Measurements from ENCODE around the gene TRMT61A.

The TRMT61A gene

DNA sequence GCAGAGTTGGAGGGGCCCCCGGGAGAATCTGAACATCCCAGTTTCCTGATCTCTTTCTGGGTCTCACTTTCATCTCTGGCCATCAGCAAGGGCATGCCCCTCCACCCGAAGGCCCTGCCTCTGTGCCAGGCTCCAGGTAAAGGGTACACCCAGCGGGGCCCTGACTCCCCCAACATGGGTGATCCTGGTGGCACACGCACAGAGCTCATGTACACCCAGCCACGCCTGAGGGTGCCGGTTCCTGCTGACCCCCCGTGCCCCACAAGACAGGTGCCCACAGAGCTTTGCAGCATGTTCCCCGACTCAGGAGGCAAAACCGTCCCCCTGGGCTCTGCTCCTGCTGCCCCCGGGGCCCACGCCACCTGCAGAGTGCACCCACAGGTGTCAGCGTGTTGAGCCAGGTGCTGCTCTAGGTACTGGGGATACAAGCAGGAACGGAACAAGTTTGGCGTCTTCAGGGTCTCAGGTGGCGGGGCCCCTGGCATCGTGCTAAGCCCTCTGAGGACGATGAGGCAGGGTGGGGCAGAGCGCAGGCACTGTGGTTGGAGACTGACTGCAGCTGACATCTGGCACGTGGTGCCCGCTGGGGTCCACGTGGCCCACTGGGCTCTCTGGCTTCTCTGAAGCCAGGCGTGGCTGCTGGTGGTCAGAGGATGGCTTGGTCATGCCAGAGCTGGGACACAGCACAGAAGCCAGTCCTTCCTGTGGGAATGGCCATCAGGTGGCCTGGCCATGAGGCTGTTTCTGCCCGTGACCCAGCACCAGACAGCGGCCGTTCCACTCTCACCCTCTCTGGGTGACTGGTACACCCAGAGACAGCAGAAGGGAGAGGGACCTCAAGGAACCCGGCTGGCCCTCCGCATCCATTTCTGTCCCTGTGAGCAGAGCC is 19.7 kb downstream of the TRMT61A start:
- no peak for DNase-seq (ENCODE audit: low read depth)

DNA sequence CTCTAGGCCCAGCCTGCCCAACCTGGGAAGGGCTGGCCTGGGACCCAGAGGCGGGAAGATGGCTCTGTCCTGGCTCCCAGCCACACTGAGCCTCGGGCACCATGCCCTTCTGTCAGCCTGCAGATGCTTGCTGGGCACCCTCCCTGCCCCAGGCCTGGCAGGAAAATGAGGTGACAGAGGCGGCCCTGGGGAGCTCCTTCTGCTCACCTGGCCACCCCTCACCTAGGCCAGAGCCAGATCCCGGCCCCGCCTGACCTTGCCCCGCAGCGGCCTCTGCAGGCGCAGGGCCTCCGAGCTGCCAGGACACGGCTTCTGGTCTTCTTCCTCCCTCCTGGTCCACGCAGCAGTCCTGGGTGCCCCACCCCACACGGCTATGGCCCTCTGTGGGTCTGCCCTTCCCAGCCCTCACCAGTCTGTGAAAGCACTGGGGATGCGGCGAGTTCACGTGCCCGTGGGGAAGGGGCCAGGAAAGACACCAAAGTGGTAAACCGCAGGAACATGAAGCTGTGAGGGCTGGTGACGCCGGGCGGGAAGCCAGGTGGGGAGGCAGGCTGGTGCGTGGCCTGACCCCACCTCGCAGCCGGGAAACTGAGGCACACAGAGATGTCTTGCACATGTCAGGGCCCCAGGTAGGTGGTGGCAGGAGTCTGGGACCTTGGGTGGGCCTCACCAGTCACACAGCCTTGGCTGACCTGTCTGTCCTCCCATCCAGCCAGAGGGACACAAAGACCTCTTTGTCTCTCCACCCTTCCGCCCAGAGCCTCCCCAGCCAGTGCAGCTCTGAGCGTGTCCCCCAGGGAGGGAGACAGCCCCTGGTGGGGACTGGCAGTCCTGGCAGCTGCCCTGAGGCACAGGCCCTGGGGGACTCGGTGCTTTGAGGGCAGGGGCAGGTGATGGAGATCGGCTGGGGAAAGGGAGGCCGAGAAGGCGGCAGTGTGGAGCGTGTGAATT is 20.6 kb downstream of the TRMT61A start:
- no peak for DNase-seq (ENCODE audit: low read depth)

GRCh38 chr14:103550451-103551337 is 21.7 kb downstream of the TRMT61A start:
- no peak for DNase-seq (ENCODE audit: low read depth)

- DNase-seq (ENCODE audit: low read depth) = no peak
These were observed 22.4 kb downstream of the TRMT61A start for GRCh38 chr14:103551338-103551762.

DNA sequence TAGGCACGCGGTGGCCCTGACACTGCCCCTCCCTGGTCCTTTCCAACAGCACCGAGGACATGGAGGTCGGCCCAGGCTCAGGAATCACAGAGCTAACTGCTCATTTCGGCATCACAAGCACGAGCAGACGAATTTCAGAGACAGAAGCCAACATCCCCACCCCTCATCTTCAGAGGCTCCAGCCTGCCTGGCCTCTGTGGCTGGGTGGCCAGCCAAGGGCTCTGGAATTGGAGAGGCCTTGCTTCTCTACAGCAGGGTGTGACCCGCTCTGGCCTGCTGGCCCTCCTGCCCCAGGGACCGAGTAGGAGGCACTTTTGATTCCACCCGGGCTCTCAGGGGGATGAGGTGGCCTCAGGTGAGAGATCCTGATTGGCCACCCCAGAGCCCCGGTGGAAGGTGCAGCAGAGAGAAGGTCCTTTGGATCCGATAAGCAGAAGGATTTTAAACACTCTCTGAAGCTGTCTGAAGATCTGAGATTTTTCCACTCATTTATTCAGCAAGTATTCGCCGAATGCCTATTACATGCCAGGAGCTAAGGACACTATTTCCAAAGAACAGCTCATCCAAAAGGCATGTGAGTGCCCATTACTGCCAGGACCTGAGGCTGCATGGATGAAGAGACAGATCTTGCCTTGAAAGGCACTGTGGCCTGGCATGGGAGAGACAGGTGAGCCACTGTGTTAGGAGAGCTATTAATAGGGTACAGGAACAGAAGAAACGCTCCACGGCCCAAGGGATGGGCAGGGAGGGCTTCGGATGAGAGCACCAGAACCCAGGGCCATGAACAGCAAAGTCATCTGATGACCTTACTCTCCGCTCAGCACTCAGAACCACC is 23.2 kb downstream of the TRMT61A start:
- no peak for DNase-seq (ENCODE audit: low read depth)

DNA sequence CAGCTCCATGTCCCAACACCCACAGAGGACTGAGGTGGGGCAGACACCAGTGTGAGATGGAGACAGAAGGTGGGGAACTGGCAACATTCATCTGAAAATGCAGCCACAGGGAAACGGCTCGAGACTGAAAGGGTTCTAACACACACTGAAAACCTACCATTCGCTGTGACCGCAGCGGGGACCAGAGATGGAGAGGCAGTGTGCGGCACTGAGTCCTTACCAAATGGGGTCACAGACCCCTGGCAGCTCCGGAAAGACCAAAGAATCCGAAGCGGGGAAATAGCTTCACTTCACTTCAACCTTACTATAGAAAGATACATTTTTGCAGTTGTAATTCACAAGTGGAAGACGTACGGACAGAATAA is 23.8 kb downstream of the TRMT61A start:
- DNase-seq (ENCODE audit: low read depth) = no peak

GRCh38 chr14:103555559-103556337 is 26.8 kb downstream of the TRMT61A start:
- no peak for DNase-seq (ENCODE audit: low read depth)

- no peak for DNase-seq (ENCODE audit: low read depth)
These were observed 28.2 kb downstream of the TRMT61A start for GRCh38 chr14:103556946-103557758.

GRCh38 chr14:103558071-103558882 is 29.3 kb downstream of the TRMT61A start:
- no peak for DNase-seq (ENCODE audit: low read depth)

GRCh38 chr14:103559766-103560165 is 30.8 kb downstream of the TRMT61A start:
- DNase-seq (ENCODE audit: low read depth) = no peak

GRCh38 chr14:103560691-103561090 is 31.7 kb downstream of the TRMT61A start:
- no peak for DNase-seq (ENCODE audit: low read depth)

DNA sequence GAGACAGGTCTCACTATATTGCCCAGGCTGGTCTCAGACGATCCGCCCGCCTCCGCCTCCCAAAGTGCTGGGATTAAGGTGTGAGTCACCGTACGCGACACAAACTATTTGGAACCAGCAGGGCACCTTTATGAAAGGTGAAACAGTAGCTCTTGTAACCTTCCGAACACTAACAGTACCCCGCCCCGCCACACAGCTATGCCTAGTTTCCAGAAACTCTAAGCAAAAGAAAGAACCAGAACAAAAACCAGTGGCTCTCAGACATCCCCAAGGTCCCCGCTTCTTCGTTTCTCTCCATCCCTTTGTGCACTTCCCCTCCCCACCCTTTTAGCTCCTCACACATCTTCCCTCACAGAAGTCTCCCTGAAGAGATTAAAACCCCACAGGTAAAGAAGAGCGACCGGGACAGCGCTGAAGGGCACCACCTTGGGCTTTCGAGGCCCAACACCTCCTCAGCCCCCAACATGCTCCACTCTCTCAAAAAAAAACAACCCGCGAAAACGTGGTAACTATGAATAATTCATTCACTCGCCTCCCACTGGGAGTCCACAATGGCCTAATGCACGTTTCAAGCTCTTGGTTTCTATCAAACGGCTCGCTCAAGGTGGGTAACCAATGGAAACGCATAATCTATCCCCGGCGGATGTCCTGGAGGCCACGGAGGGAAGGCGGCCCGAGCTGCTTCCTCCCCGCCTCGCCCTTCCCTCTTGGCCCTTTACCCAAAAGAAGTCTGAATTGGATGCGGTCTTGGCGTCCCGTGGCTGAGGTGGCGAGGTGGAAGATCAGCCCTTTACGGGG is 32.6 kb downstream of the TRMT61A start:
- DNase-seq (ENCODE audit: low read depth) = no peak

DNA sequence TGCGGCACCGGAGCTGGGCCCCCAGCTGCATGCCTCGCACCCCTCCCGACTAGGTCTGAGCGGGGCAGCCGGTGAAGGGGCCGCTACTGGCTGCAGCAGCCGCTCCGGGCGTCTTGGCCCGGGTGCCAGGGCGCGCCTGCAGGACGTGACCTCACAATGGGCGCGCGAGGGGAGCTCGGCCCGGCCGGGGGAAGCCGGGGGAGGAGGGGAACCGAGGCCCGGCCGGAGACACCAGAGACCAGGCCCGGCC is 33.1 kb downstream of the TRMT61A start:
- no peak for DNase-seq (ENCODE audit: low read depth)

- peak; percentile 82 for DNase-seq (ENCODE audit: low read depth)
These were observed 33.6 kb downstream of the TRMT61A start, which contains the start of the genes BAG5 and COA8 for GRCh38 chr14:103562429-103563225. TSS of gene BAG5 (minus strand) at chr14:103562657. CDS start at chr14:103561164, 1,493 bp downstream. TSS of gene COA8 (plus strand) at chr14:103562960. CDS start at chr14:103563002, 42 bp downstream.

- no peak for DNase-seq (ENCODE audit: low read depth)
These were observed 34.2 kb downstream of the TRMT61A start for GRCh38 chr14:103563226-103563620.

GRCh38 chr14:103563844-103564505 is 35.0 kb downstream of the TRMT61A start:
- no peak for DNase-seq (ENCODE audit: low read depth)
